HepG2 (cell line): Measurements from ENCODE around the gene LDLRAD4. TPM values are rescaled to one million over a fixed set of nuclear protein-coding genes. Genes with fewer than 3 reads are reported as not detected.

Experiments
- ATAC-seq: fragments of 200-7000 bp; cut with Tn5 transposase; 3 replicates; pipeline ENCODE4 v1.9.1; 2020; ENCODE audit warnings: mild to moderate bottlenecking, moderate library complexity
- BruUV-seq: library from RNA; stranded (reverse); fragments of 400-500 nt; replicated peaks from 2 replicates; lab custom pipeline; 2021; lab: Mats Ljungman, UMichigan
- CTCF ChIA-PET: fragments of 300-600 bp; formaldehyde crosslinking; extraction: SDS; loops from one replicate; lab custom pipeline; 2021; ENCODE audit warnings: low total read pairs, inconsistent platforms, low intra/inter-chr PET ratio; lab: Yijun Ruan, JAX
- POLR2A ChIA-PET: fragments of 350-600 bp; sonication (Branson Sonifier 250); formaldehyde crosslinking; loops from one replicate; lab custom pipeline; 2020; ENCODE audit warnings: antibody characterized with exemption, inconsistent platforms; lab: Yijun Ruan, JAX
- DNase-seq: peaks from one replicate; pipeline ENCODE4 v3.0.0-alpha.2; 2015; ENCODE audit warnings: low spot score
- FAIRE-seq: peaks from 3 replicates; lab custom pipeline; 2011; peaks lifted over from hg19 to GRCh38; lab: Jason Lieb, UNC
- H2AFZ ChIP-seq: one replicate; pipeline ENCODE4 v1.6.1; 2011; ENCODE audit warnings: low read length, inconsistent platforms
- H3K27ac ChIP-seq: fragments of 300-600 bp; 3 replicates; pipeline ENCODE4 v1.8.0; 2011; ENCODE audit warnings: mixed run types, mild to moderate bottlenecking, mixed read lengths, low read length, inconsistent platforms; ENCODE audit not compliant: insufficient read depth; ENCODE audit errors: extremely low read length
- H3K27me3 ChIP-seq, 2 experiments: fragments of 200-600 bp in 1 of 2; 2 replicates in 1 of 2; 3 replicates in 1 of 2; pipeline versions ENCODE4 v1.6.0 to v1.8.0; 2011; ENCODE audit warnings: low read length in 2 of 2, mild to moderate bottlenecking in 2 of 2, moderate library complexity in 2 of 2, inconsistent platforms in 1 of 2; ENCODE audit not compliant: insufficient read depth in 2 of 2, control insufficient read depth in 1 of 2
- H3K36me3 ChIP-seq, 2 experiments: fragments of 200-600 bp in 1 of 2; replicated peaks in 1 of 2; 2 replicates in 1 of 2; 3 replicates in 1 of 2; pipeline versions ENCODE4 v1.5.1 to v1.8.0; 2011; ENCODE audit warnings: low read length in 2 of 2, inconsistent platforms in 1 of 2; ENCODE audit not compliant: insufficient read depth in 2 of 2, control insufficient read depth in 1 of 2
- H3K4me1 ChIP-seq: 2 replicates; pipeline ENCODE4 v1.5.1; 2012; ENCODE audit warnings: low read length, inconsistent platforms; ENCODE audit not compliant: insufficient read depth
- H3K4me2 ChIP-seq: 2 replicates; pipeline ENCODE4 v1.6.0; 2011; ENCODE audit warnings: low read depth, low read length, inconsistent platforms
- H3K4me3 ChIP-seq, 3 experiments: fragments of 200-600 bp in 1 of 3; sonication (generic), shearing (Covaris generic) in 1 of 3; replicated peaks in 1 of 3; 2 replicates each; pipeline ENCODE4 v1.5.1; 2011 to 2016; ENCODE audit warnings: low read length in 3 of 3, inconsistent platforms in 2 of 3, low read depth in 2 of 3, mild to moderate bottlenecking in 2 of 3, control low read depth in 1 of 3, mixed read lengths in 1 of 3; ENCODE audit not compliant: insufficient read depth in 1 of 3
- H3K79me2 ChIP-seq: one replicate; pipeline ENCODE4 v1.6.1; 2011; ENCODE audit warnings: low read length, inconsistent platforms; ENCODE audit not compliant: insufficient read depth
- H3K9ac ChIP-seq: 2 replicates; pipeline ENCODE4 v1.6.0; 2011; ENCODE audit warnings: mild to moderate bottlenecking, low read depth, low read length, inconsistent platforms; ENCODE audit not compliant: insufficient read depth
- H3K9me3 ChIP-seq: 2 replicates; pipeline ENCODE4 v1.5.1; 2012; ENCODE audit warnings: mild to moderate bottlenecking, low read length
- H4K20me1 ChIP-seq: 2 replicates; pipeline ENCODE4 v1.6.0; 2011; ENCODE audit warnings: inconsistent platforms, mild to moderate bottlenecking, low read length, moderate library complexity; ENCODE audit not compliant: insufficient read depth
- BHLHE40 ChIP-seq: IDR thresholded peaks from 2 replicates; pipeline ENCODE4 v1.6.1; 2011; ENCODE audit warnings: low read length, improper control_type of control experiment
- GPN1 ChIP-seq: sonication (generic); formaldehyde crosslinking; IDR thresholded peaks from 2 replicates; pipeline ENCODE4 v1.5.1; 2020; ENCODE audit warnings: missing genetic modification reagents, borderline replicate concordance
- JUN ChIP-seq: sonication (generic); formaldehyde crosslinking; IDR thresholded peaks from 2 replicates; pipeline ENCODE4 v1.4.0; 2020; ENCODE audit warnings: mild to moderate bottlenecking, missing genetic modification reagents
- KDM4B ChIP-seq: sonication (generic); formaldehyde crosslinking; IDR thresholded peaks from 2 replicates; pipeline ENCODE4 v1.4.0; 2020; ENCODE audit warnings: missing genetic modification reagents
- MTA3 ChIP-seq: sonication (generic); formaldehyde crosslinking; IDR thresholded peaks from 2 replicates; pipeline ENCODE4 v1.4.0; 2020; ENCODE audit warnings: missing genetic modification reagents
- NCOA2 ChIP-seq: sonication (generic); formaldehyde crosslinking; IDR thresholded peaks from 2 replicates; pipeline ENCODE4 v1.8.0; 2022; ENCODE audit warnings: inconsistent platforms
- SMAD9 ChIP-seq: sonication (generic); formaldehyde crosslinking; IDR thresholded peaks from 2 replicates; pipeline ENCODE4 v1.5.1; 2020; ENCODE audit warnings: mild to moderate bottlenecking, missing genetic modification reagents
- ZFX ChIP-seq: sonication (generic); formaldehyde crosslinking; IDR thresholded peaks from 2 replicates; pipeline ENCODE4 v1.4.0; 2020; ENCODE audit warnings: mild to moderate bottlenecking, low read depth, missing genetic modification reagents, moderate library complexity
- ZNF10 ChIP-seq: sonication (generic); formaldehyde crosslinking; IDR thresholded peaks from 2 replicates; pipeline ENCODE4 v1.4.0; 2020; ENCODE audit warnings: mild to moderate bottlenecking, low read depth, missing genetic modification reagents, borderline replicate concordance
- ZNF326 ChIP-seq: sonication (generic); formaldehyde crosslinking; IDR thresholded peaks from 2 replicates; pipeline ENCODE4 v1.4.0; 2020; ENCODE audit warnings: missing genetic modification reagents, borderline replicate concordance
- ZNF329 ChIP-seq: sonication (generic); formaldehyde crosslinking; IDR thresholded peaks from 2 replicates; pipeline ENCODE4 v1.9.0; 2021; ENCODE audit warnings: low read depth, mild to moderate bottlenecking, missing genetic modification reagents
- WGBS: methylation state at CpG from one replicate; pipeline ENCODE4 v1.1.6; 2017; ENCODE audit warnings: low lambda C conversion rate; 5-methylcytosine and 5-hydroxymethylcytosine counted together
- in situ Hi-C: cut with HindIII; loops from 2 replicates; pipeline ENCODE4 v1.10.0; 2017; ENCODE audit warnings: low pct_unique_long_range_greater_than_20kb; ENCODE audit not compliant: extremely low pct_ligation_motif_present
- intact Hi-C: fragments of 100-400 bp; cut with micrococcal nuclease; formaldehyde crosslinking; loops from one replicate; pipeline ENCODE4 v1.10.0; 2022; ENCODE audit not compliant: unreplicated experiment
- polyA plus RNA-seq, 8 experiments: library from polyadenylated mRNA; depleted of rRNA in 3 of 8; stranded (reverse) in 7 of 8; unstranded in 1 of 8; fragments of >200 nt; fragmentation: Illumina TruSeq in 4 of 8; extraction: Trizol in 4 of 8; gene quantifications; 2 replicates each; pipeline versions ENCODE4 v1.2.1 to v1.2.3, GENCODE V29; 2011 to 2016; ENCODE audit warnings: low read depth in 4 of 8, missing spikeins in 1 of 8, mixed read lengths in 1 of 8; ENCODE audit not compliant: insufficient read depth in 1 of 8
- total RNA-seq, 5 experiments: library from RNA; depleted of rRNA; stranded (reverse); fragments of >200 nt; fragmentation: Illumina TruSeq; extraction: Trizol; gene quantifications; 2 replicates each; pipeline ENCODE4 v1.2.3, GENCODE V29; 2016; ENCODE audit warnings: low read depth in 1 of 5
- TF ChIP-seq, protein P1 (sequence below): sonication (generic); formaldehyde crosslinking; IDR thresholded peaks from 2 replicates; pipeline ENCODE4 v1.4.0; 2020; ENCODE audit warnings: missing genetic modification reagents, low read depth, mild to moderate bottlenecking, borderline replicate concordance

The LDLRAD4 gene
- total and polyA plus RNA-seq, 2 of the 13 experiments (the other 11 are each of a cell fraction or from before 2014, with no cell fraction given): 13.6 to 20.9 TPM

DNA sequence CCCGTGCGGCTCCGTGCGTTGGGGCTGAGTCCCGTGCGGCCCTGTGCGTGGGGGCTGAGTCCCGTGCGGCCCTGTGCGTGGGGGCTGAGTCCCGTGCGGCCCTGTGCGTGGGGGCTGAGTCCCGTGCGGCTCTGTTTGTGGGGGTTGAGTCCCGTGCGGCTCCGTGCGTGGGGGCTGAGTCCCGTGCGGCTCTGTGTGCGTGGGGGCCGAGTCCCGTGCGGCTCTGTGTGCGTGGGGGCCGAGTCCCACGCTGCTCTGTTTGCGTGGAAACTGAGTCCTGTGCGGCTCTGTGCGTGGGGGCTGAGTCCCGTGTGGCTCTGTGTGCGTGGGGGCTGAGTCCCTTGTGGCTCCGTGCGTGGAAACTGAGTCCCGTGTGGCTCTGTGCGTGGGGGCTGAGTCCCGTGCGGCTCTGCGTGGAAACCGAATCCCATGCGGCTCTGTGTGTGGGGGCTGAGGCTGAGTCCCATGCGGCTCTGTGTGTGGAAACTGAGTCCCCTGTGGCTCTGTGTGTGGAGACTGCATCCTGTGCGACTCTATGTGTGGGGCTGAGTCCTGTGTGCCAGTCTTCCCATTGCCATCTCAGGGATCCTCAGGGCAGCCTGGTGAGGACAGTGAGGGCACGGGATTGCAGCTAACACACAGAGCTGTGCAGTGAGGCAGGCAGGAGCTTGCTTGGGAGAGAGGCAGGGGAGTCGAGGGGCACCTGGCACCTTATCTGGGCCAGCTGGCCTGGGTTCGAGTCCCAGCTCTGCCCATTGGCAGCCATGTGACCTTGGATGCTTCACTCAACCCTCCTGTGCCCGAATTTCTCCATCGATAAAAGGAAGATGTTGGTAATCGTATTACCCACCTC, 44.5 kb downstream of the LDLRAD4 start:
- H3K27me3 ChIP-seq: no peaks in the 10 kb centered on the region
- no peak overlapping the region for H3K9ac ChIP-seq
- no peaks in the 10 kb centered on the region for H4K20me1 ChIP-seq
- FAIRE-seq (no peak), DNase-seq (no peak), ATAC-seq (no peak)
- intact Hi-C loops: no loop called here
- TF ChIP-seq NCOA2: no peak
- no peak for TF ChIP-seq ZNF326
- TF ChIP-seq SMAD9 (CRISPR knock-in tag): no peak
- no peak for TF ChIP-seq ZFX (CRISPR knock-in tag)
- no peak for TF ChIP-seq ZNF329 (CRISPR knock-in tag)
- no peak for TF ChIP-seq BHLHE40
- no peak for TF ChIP-seq JUN (CRISPR knock-in tag)
- TF ChIP-seq ZNF10 (CRISPR knock-in tag): no peak
- no peak for TF ChIP-seq GPN1 (CRISPR knock-in tag)
- no peak for TF ChIP-seq MTA3 (CRISPR knock-in tag)
- TF ChIP-seq KDM4B (CRISPR knock-in tag): no peak
- TF ChIP-seq, protein P1, sequence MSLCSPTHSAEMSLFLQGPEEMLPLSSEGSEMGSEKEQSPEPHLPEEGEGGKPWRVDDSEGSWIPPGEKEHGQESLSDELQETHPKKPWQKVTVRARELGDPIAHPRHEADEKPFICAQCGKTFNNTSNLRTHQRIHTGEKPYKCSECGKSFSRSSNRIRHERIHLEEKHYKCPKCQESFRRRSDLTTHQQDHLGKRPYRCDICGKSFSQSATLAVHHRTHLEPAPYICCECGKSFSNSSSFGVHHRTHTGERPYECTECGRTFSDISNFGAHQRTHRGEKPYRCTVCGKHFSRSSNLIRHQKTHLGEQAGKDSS (CRISPR knock-in tag): no peak
- H2AFZ ChIP-seq: no peak overlapping the region
- no peak overlapping the region for H3K27ac ChIP-seq
- H3K79me2 ChIP-seq: no peaks in the 10 kb centered on the region
- H3K9me3 ChIP-seq: no peaks in the 10 kb centered on the region
- 95% methylated on average over 29 of the region's 50 CpGs for WGBS
- H3K4me1 ChIP-seq: no peaks in the 10 kb centered on the region
- no peaks in the 10 kb centered on the region for H3K36me3 ChIP-seq
- BruUV-seq: no TSS peak
- H3K4me3 ChIP-seq: no peak overlapping the region
- CTCF ChIA-PET: no interaction called here
- no peak overlapping the region for H3K4me2 ChIP-seq
- in situ Hi-C loops: no loop called here
- POLR2A ChIA-PET: no interaction called here
